Activated CD8-positive, alpha-beta memory T cell treated with anti-CD3 and anti-CD28 coated beads for 48 hours (primary cell): ENCODE data around the gene FAHD2A.
"Not testable (repeated sequence)": the region's sequence is repeated elsewhere in the genome, so short reads cannot be mapped to it uniquely, and the experiment has no call there.

Experiments
- DNase-seq, 3 experiments: peaks; one replicate each; pipeline ENCODE4 v3.0.0-alpha.2; 2020; ENCODE audit warnings: low read depth in 2 of 3, low spot score in 2 of 3

FAHD2A gene, protein sequence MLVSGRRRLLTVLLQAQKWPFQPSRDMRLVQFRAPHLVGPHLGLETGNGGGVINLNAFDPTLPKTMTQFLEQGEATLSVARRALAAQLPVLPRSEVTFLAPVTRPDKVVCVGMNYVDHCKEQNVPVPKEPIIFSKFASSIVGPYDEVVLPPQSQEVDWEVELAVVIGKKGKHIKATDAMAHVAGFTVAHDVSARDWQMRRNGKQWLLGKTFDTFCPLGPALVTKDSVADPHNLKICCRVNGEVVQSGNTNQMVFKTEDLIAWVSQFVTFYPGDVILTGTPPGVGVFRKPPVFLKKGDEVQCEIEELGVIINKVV

DNA sequence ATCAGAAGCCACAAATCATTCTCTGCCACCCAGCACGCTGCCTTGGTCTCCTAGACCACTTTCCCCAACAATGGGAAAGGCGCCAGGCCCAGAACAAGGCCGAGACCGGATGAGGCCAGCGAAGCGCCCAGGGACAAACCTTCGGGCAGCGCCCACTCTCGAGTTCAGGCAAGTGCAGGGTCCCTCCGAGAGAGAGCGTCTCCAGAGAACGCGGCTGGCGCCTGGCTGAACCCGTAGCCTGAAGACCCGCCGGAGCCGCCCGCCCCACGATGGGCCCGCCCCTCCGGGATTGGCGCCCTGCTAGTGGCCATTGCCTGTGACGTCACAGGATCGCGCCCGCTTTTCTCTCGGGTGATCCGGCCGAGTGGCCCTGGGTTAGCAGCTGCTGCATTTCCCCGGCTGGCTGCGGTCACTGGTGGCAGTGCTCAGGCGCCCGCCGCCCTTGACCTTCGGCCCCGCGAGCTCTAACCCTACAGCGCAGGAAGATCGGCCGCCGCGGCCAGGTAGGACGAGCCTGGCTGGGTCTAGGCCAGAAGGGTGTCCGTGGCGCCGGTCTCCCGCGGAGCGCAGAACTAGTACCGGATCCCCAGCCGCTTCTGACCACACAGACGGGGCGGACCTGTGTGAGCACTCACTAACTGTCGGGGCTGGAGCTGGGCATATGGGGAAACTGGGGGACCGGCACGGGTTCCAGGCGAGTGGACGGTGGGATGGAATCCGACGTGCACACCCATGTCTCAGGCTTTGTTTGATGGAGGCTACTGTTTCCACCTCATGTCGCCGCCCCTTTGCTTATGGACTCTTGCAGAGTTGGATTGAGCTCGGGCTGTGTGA lies at the start of gene FAHD2A:
TSS of gene FAHD2A (plus strand) at position 339 of the 834 bp plus-strand sequence. CDS start 2,851 bp downstream, outside the sequence.
- DNase-seq: peak; percentile 87 to 92 (median 91)

DNA sequence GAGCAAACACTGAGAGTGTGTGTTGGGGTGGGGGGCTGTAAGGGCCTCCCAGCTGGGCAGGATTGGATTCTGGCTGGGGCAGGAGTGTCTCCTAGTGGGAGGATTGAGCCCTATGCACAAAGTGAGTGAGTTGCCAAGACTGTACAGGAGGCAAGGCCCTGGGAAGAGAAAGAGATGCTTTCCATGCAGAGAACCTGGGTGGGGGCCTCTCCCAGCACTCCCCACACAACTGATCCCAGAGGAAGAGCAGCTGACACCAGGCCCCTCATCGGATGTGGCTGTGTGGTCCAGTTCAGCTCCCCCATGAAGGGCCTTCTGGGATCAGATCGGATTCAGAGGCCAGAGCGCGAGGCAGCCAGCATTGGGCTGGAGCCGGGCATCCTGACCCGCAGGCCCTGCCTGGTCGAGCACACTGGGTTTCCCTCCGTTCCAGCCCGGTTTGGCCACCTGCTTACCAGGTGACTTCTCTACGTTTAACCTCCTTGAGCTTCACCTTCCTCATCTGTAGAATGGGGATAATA lies 49.4 kb upstream of the FAHD2A start:
- no peak for DNase-seq

DNA sequence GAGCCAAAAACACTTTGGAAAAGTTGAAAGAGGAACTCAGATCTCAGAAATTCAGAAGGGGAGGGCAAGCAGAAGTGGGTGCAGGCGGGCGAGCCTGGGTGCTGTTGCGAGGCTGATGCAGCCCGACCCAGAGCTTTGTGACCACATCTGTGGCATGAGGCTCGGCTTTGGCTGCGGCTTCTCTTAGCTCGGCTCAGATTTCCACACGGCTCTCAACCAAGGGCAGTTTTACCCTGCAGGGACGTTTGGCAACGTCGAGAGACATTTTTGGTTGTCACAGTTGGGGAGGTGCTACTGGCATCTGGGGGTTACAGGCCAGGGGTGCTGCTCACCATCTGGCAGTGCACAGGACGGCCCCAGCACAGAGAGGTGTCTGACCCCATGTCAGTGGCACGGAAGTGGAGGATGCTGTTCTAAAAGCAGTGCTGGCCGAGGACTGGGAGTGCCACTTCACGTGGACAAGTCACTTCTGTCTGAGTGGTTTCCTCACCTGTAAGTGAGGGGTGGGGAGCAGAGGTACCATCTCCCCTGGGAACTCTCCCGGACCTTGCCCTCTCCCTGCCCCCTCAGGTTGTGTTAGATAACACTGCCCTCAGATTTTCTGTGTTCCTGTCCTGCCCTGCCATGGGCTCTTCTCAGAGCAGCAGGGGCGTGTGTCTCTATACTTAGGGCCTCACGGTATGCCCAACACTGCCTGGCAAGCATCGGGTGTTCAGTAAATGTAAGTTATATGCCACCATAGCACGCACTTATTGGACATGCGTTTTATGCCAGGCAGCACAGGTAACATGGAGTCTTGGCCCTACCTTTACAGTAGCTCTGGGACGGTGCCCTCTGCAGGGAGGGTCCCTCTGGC lies 48.7 kb upstream of the FAHD2A start:
- no peak for DNase-seq

DNA sequence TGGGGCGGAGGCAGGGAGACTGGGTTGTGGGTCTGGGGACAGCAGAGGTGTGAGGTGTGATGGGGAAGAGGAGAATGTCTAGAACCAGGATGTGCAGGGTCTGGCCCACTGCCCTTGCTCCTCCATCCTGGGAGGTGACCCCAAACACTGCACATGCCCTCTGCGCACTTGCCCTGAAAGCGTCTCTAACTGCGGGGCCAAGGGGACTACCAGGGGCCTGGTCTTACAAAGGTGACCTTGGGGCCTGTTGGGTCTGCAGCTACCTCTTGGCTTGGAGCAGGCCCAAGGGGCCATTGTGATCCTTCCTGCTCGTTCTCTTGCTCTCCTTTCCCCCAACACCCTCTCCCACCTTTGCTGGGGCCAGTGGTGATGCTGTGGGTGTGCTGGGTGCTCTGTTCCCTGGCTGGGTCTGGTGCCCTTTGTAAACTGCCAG lies 48.0 kb upstream of the FAHD2A start:
- no peak for DNase-seq

DNA sequence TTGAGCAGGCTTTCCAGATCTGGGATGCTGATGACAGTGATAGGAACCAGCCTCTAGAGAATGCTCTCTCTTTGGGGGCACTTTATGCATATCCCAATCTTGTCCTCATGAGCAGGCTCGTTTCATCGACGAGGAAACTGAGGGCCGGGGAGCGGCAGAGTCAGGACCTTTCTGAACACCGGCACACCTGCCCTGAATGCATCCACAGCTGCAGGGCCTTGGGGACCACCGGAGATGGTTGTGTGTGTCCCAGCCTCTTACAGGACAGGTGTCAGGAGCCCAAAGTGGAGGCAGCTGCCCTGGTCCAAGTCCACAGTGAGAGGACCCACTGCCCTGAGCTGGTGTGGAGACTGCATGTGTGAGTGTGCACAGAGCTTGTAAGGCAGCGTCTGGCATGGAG lies 47.6 kb upstream of the FAHD2A start:
- no peak for DNase-seq

DNA sequence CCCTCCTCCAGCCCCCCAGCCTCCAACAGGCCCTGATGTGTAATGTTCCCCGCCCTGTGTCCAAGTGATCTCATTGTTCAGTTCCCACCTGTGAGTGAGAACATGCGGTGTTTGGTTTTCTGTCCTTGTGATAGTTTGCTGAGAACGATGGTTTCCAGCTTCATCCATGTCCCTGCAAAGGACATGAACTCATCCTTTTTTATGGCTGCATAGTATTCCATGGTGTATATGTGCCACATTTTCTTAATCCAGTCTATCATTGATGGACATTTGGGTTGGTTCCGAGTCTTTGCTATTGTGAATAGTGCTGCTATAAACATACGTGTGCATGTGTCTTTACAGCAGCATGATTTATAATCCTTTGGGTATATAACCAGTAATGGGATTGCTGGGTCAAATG lies 47.0 kb upstream of the FAHD2A start:
- not testable (repeated sequence) for DNase-seq

DNA sequence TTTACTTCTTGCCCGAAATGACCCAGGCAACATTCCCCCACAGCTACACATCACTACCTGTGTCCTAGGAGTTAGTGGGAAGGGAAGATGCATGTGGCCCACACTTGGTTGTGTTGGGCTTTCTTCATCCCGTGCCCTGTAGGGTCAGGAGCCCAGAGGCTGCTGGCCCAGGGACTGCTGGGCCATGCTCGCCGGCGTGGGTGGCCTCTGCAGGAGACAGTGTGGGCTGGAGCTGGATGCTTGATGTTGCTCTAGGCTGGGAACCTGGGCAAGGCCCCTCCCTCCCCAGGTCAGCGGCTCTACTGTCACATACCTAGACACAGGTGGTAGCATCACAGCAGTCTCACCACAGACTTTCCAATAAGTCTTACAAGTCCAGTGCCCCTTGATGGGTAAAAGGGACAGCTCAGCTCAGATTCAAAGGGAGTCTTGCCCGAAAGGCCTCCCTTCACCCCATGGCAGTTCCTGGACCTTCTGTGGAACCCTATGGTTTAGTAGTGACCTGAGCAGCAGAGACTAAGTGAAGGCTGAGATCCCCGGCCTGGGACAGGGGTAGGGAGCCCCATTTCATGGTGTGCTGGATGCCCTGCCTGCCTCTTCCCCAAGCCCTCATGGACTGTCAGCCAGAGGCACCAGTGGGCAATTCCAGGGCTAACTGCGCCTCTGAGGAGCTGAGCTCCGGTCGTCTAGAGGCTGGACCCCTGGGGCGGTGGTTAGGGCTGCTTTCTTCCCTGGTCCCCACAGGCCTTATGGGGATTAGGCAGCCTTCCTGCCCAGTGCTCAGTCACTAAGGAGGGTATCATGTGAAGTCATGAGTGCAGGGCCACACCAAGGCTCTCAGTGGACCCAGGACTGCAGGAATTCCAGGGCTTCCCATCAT lies 45.4 kb upstream of the FAHD2A start:
- no peak for DNase-seq

DNA sequence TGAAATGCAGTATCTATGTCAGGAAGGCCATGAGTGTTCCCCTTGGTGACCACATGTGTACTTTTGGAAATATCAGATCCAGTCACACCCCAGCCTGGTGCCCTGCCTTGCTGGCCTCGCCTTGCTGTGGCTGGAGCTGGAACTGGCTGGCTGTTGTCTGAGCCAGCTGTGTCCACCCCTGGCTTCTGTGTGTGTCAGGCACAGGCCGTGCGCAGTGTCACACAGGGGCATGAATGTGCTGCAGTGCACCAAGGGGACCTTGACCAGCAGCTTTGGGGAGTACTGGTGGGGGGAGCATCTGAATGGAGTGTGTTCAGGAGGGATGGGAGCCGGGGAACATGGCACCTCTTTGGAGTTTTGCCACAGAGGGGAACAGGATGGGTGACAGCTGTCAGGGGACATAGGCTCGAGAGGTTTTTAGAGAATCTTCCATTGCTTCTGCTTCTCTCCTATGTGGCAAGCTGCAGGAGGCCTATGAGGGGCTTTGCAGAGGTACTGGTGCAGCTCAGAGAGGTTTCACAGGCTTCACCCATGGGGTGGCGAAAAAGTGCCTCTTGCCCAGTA lies 44.7 kb upstream of the FAHD2A start:
- DNase-seq: no peak

DNA sequence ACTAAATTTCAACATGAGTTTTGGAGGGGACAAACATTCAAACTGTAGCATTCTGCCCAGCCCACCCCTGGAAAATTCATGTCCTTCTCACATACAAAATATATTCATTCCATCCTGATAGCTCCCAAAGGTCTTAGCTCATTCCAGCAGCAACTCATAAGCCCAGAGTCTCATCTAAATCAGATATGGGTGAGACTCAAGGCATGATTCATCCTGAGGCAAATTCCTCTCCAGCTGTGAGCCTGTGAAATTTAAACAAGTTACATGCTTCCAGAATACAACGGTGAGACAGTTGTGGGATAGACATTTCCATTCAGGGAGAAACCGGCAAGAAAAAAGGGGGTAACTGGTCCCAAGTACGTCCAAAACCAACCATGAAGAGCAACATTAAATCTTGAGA lies 43.5 kb upstream of the FAHD2A start:
- DNase-seq: no peak

DNA sequence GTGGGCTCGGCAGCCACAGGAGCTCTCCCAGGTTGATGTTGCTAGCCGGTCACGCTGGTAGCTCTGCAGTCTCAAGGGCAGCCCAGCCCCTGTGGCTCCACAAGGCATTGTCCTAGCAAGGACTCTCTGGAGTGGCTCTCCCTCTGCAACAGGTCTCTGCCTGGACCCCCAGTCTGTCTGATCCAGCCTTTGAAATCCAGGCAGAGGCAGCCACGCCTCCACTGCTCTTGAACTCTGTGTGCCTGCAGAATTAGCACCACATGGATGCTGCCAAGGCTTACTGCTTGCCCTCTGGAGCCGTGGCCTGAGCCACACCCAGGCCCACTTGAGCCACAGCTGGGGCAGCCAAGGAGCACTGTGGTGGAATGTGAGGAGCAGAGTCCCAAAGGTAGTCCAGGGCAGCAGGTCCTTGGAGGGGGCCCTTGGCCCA lies 43.0 kb upstream of the FAHD2A start:
- DNase-seq: no peak

DNA sequence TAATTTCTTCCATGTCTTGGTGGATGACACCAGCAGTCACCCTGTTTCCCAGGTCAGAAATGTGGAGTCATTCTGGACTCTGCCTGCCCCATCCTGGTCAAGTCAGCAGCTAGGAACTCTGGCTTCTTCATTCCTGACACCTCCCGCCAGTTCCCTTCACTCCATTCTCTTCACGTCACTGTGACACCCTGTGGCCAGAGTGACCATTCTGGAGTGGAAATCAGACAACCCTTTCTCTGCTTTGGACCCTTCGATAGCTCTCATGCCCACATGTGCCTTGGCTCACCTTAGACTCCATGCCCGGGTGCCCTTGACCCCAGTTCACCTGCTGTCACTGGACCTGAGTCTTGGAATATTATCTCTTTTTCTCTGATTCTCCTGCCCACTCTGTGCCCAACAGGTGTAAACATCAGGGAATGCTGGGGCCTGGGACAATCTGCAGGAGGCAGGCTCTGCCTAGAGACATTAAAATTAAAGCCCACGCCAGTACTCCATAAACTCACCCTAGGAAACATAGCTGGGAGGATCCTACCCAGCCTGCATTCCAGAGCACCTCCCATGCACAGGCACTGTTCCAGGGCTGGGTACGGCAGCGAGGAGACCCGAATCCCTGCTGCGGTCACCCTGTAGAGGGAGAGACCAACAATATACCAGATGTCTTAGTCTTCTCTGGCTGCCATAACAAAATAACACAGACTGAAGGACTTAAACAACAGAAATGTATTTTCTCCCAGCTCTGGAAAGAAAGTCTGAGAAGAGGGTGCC lies 41.1 kb upstream of the FAHD2A start:
- DNase-seq: no peak

DNA sequence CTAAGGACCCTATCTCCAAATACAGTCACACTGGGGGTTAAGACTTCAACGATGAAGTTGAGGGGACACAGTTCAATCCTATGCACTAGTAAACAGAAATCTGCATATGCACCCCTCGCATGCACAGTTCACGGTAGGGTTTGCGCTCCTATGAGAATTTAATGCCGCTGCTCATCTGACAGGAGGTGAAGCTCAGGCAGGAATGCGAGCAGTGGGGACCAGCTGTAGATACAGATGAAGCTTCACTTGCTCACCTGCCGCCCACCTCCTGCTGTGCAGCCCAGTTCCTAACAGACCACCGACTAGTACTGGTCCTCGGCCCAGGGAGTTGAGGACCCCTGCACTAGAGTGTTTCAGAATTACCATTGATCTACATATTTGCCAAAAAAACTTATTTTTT lies 40.0 kb upstream of the FAHD2A start:
- no peak for DNase-seq

DNA sequence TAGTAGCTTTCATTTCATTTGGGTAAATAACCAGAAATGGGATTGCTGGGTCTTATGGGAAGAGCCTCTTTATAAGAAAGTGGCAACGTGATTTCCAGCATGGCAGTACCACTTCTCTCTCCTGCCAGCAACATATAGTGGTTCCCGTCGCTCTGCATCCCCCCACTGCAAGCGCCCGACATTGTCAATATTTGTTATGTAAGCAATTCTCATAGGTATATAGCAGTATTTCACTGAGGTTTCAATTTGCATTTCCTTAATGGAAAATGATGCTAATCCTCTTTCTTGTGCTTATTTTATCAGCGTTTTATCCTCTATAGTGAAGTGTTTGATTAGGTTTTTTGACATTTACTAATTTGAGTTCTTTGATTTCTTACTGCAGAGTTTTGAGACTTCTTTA lies 36.0 kb upstream of the FAHD2A start:
- DNase-seq: no peak

DNA sequence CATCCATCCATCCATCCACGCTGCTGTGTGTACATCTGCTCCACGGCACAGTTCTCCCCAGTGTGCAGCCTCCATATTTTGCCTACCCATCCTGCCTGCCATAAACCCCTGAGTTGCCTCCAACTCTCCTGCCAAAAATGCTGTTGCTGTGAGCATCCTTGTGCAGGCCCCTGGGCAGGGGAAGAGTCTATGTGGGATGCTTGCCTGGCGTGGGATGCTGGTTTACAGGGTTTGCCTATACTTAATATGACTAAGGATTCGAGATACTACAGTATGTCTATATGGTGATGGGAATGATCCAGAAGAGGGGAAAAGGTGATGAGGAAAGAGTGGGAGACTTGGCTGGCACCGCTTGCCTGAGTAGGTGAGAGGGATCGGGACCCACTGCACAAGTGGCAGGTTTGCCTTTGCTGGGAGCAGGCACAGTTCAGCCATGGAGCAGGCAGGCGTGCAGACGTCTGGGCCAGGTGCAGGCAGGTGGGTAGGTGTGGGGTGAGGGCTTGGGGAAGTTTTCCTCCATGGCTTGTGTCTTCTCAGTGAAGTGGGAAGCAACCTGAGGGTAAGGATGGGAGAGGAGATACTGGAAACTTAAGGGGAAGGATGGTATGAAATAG lies 30.2 kb upstream of the FAHD2A start:
- no peak for DNase-seq

DNA sequence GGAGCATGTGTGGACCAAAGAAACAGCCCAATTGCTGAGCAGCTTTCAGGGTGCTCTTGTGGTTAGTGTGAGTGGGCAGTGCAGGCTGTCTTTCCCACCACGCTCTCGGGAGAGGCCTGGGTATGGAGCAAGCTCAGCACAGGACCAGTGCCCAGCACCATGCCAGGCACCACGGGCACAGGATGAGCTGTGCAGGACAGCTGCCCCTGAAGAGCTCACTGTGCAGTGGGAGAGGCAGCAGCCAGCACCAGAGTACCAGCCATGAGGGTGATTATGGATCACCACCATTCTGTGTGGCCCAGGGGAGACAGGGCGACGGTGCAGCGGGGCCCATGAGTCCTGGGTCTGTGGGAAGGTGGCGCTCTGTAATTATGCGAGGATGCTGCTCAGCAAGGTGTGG lies 29.7 kb upstream of the FAHD2A start:
- DNase-seq: no peak

DNA sequence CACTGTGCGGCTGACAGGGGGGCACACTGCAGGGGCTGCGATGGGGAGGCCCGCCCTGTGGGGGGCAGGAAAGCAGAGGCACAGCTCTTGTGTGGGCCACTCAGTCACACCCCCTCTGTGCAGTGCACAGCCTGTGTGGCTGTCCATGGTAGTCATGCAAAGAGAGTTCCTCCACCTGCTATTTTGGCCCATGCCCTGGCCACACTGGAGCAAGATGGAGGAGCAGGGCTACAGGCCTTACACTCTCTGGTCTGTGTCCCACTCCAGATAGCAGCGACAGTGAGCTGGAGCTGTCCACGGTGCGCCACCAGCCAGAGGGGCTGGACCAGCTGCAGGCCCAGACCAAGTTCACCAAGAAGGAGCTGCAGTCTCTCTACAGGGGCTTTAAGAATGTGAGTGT lies 28.5 kb upstream of the FAHD2A start:
- DNase-seq: no peak

DNA sequence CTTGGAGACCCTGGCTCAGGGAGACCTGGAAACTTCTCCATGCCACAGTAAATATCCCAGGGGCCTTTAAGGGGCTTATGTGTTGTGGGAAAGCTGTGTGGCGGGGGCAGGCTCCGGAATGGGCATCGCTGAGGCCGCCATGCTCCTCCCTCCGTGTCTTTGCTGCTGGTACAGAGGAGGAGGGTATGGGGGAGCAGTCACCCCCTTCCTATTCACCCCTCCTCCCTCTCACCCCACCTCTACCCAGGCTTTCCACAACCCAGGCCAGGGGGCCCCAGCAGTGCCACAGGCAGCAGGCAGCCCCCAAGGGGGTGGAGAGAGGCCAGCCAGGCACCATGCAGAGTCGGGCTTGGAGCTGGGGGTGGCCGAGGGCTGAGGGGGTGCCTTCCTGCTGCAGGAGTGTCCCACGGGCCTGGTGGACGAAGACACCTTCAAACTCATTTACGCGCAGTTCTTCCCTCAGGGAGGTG lies 28.0 kb upstream of the FAHD2A start:
- DNase-seq: no peak

DNA sequence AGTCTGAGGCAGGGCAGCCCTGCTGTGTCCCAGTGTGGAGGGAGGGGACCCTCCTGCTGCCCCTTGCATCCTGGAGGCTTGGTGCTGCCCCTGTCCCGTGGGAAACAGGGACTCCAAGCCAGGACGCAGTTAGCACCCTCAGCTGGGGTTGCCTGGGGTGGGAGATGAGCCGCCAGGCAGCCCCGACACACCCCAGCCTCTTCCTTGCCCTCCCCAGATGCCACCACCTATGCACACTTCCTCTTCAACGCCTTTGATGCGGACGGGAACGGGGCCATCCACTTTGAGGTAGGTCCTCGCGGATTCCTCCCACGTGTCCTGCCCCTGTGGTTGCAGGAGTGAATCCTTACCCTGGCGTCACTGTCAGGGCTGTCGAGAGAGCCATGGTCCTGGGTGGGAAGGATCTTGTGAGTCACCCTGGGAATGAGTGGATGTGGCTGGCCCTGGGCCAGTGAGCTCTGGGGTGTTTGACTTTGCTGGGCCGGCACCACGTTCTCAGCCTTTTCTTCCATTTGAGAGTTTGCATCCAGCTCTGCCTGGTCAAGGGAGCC lies 27.5 kb upstream of the FAHD2A start:
- DNase-seq: no peak
